HL-60/S4 (cell line): ENCODE results near the gene EGFLAM.

Experiments used
- in situ Hi-C: fragments of 300-500 bp; cut with MboI; formaldehyde crosslinking; loops from 2 replicates; pipeline ENCODE4 v1.14.3; 2022; ENCODE audit warnings: low sequenced_read_pairs

EGFLAM gene

DNA sequence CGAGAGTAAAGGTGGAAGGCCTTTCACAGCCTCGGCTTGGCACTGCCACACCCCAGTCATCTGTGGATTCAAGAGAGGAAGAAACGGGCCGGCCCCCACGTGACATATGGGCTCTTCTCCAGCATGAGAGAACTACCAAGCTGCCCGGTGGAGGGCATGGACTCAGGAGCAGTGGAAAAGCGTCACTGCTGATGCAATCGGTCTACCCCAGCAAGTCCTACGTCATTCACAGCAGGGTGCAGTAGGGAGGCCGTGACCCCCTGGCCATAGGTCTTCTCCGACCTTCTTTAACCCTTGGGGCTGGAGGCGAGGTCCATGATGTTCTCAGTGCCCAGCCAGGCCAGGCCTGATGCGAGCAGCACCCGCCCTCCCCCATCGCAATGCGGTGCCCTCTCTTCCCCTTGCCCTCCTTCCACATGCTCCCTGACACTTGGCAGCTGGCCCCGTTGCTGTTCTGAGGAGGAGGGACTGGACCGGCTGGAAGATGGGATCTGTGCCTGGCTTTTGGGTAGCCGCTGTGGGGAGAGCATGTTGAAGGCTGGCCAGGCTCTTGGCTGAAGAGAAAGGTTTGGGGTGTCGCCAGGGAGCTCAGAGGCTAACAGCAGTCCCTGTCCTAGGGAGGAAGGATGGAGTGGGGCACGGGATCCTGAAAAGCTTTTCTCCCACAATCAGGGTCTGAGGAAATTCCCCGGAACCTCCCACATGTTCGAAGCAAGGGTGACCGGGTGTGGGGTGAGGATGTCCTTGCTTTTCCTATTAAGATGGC lies 208.2 kb downstream of the EGFLAM start:
- in situ Hi-C loops = no loop called here

- in situ Hi-C loops = no loop called here
These were observed 209.1 kb downstream of the EGFLAM start for GRCh38 chr5:38467353-38468040.

DNA sequence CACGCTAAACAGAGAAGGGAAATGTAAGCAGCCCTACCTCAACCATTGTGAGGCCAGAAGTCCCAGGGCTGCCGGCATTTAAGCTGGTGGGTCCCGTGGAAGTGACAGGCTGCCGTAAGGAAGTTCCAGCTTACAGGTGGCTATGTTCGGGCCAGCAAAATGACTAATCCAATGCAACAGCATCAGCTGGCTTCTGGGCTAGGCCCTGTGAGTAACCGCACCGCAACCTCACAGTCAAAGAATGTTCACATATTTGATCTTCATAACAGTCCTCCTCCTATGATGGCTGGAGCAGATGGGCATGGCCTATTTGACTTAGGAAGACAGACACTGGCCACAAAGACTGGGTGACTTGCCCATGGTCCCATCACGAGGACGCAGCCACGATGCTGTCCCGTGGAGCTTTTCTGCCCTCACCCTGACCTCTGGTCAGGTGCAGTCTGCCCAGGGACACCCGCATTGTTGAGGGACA lies 209.9 kb downstream of the EGFLAM start:
- in situ Hi-C loops = no loop called here

DNA sequence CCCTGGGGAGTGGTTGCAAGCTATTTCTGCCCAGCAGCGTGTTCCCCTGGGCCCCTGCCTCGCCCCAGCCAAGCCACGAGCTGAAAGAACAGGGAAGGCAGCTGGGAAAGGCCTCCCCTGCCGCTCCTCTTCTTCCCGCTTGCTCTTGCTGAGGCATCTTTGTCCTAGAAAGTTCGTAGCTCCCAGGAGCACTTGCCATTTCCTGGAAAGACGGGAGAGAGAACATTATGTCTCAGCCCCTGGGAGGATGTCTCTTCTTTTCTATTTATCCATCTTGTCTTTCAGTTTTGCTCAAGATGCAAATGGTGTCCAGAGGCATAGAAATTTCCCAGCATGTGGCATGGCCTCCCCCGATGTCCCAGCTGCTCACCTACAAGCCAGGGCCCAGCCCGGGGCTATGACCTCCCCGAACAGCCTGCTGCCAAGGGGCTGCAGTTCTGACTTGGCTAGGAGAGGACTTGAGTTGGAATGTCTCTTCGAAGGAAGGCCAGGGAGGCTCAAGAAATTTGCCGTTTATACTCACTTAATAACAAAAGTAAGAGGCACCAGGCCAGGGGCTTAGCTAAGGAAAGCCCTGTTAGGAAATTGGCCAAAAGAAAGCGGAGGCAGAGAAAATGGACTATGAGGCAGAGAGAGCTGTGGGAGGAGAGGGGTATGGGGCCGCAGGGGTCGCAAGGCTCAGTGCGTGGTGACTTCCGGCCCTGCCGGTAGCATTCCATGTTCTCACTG lies 210.8 kb downstream of the EGFLAM start:
- in situ Hi-C loops = no loop called here

DNA sequence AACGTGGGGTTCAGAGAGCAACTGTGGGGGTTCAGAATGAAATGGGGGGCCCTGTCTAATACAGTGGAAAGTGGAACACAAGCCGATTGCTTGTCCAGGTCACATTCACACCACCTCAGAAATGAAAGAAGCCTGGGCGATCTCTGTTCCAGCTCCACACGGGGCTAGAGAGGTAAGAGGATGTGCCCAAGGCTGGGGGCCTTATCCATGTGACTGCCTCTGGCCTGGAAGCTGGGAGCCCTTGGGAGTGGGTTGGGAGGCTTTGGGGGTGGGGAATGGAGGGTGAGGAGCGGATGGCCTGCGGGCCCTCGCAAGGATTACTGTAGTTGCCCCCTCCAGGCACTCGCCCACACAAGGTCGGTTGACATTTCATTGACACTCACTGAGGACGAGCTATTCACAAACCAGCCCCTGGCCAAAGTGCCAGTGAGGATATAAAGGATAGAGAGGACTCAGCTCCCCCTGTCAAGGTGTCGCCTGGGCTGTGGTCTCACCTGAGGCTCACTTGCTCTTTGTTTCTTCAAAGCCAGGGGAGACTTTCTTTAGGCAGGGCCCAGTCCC lies 211.4 kb downstream of the EGFLAM start:
- in situ Hi-C loops = no loop called here

GRCh38 chr5:38471709-38472108 lies 213.3 kb downstream of the EGFLAM start:
- in situ Hi-C loops = no loop called here

GRCh38 chr5:38472541-38472940 lies 214.2 kb downstream of the EGFLAM start:
- in situ Hi-C loops = no loop called here

DNA sequence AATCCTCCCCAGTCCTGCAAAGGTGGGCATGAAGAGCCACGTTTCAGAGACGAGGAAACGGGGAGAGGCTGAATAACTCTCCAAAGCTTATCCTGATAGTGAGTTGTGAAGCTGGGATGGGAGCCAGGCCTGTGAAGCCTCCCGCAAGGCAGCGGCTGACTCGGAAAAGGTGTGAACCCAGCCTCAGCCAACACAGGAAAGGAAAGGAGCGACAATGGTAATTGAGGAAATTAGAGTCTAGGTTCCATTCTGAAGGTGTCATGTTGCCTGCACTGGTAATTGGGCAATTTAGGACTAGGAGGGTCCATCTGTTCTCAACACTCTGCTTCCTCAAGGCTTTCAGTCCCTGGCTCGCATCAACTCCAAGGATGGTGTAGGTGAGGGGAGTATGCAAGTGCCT lies 214.6 kb downstream of the EGFLAM start:
- in situ Hi-C loops = no loop called here

DNA sequence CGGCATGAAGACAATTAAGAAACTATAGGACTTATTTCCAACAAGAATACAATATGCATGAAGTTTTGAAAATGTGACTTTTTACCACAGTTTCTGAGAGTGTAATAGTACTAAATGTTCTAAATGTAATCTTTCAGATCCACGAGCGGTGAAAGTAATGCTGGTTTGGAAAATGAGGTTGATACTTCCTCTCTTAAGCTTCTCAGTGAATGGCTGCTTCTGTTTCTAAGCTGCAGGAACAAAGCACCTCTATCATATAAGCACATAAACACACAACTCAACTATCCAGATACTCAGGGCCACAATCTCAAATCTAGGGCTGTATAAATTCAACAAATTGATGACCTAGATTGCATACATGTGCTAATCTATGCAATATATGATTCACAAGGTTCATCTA lies 219.8 kb downstream of the EGFLAM start:
- in situ Hi-C loops = no loop called here

GRCh38 chr5:38478878-38479277 lies 220.5 kb downstream of the EGFLAM start:
- in situ Hi-C loops = no loop called here

DNA sequence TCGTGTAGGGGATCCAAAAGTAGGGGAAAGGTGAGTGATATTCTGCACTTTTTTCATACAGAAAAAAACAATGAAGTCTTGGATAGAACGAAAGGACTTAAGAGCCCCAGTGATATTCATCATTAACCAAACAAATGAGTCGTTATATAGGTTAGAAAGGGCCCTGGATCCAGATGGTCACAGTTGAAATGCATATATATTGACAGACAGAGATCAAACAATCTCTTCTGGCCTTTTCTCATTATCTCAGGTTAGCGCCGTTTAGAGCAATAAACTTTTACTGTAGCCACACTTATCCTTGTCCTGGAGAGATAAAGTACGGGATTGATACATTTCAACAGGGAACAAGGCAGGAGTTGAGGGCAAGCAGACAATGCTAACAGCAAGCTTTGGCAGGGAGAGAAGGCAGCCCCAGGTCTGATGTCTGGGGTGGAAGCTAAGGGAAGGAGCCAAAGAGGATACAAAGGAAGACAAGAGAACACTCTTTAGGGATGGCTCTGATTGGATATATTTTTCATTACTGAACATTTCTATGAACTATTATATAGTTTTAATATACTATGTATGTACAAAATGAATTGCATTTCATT lies 221.1 kb downstream of the EGFLAM start:
- in situ Hi-C loops = no loop called here

DNA sequence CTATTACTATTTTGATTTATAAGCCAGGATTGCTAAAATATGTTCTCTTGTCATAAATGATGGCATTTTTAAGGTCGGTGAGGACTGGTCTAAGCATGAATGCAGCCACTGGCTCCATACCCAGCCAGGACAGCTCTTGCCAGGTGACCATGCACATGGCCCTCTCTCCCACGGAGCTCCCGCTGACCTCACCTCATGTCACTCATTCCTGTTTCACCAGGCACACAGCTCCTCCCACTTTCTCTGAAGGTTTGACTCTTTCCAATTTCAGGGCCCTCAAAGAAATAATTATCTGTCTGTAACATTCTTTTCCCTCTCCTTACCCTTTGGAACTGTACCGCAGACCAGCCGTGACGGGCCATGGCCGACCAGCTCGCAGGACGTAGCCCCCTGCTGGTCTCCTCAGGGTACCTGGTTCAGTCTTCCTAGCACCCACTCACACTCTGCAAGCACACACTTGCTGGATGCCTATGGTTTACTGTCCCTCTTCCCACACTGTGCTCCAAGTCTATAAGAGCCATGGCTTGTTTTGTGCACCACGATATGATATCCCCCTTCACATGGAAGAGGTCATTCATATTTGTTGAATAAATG lies 225.5 kb downstream of the EGFLAM start:
- in situ Hi-C loops = no loop called here

DNA sequence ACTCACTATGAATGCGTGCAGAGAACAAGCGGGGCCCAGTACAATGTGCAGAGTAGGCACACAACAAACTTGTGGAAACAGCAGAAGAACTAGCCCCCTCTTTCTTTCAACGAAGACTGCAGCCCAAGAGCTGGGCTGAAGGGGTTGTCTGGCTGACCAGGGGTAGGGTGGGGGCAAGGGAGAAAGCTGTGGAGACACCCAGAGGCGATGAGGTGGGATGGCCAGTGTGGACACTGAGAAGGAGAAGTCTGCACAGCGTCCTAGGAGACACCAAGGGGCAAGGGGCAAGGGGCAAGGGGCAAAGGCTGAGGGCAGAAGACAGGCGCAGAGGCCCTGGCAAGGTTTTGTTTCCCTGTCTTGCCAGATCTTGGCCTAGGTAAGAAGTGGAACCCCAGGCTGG lies 235.8 kb downstream of the EGFLAM start:
- in situ Hi-C loops = no loop called here

DNA sequence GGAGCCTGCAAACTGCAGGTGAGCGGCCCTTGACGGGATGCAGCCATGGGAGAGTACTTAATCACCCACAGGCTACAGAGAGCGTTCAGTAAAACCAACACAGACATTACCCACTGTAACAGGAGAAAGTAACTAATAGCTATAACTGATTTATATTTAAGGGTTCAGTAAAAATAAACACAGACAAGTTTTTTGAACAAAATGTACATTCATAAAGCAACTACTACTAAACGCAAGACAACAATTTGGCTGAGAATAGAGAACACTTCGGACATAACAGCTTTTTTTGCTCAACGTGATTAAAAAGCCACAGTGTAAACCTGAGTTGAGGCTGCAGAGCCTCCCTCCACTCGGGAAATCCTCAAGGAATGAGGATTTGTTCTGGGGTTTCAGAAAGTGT lies 236.4 kb downstream of the EGFLAM start:
- in situ Hi-C loops = no loop called here

GRCh38 chr5:38497946-38498345 lies 239.6 kb downstream of the EGFLAM start:
- in situ Hi-C loops = no loop called here

DNA sequence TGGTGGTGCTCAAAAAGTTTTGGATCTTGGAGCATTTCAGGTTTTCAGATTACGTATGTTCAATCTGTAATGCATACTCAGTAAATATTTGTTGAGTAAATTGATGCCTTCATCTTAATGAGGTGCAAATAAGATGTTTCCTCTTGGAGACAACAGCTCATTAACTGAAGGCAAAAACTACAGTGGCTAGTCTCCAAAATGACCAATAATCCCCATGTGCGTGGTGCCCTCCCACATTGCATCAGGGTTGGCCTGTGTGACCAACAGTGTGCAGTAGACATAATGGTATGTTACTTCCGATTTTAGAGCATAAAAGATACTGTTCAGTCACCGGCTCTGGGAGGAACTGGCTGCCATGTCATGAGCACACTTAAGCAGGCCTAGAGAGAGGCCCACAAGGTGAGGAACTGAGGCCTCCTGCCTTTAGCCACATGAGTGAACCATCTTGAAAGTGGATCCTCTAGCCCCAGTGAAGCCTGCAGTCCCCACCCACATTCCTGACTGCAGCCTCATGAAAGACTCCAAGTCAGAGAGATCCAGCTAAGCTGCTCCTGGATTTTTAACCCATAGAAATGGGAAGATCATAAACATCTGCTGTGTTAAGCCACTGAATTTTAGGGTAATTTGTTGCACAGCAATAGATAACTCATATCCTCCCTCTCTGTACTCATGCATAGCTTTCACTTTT lies 242.4 kb downstream of the EGFLAM start:
- in situ Hi-C loops = no loop called here

GRCh38 chr5:38506302-38506701 lies 247.9 kb downstream of the EGFLAM start:
- in situ Hi-C loops = no loop called here

- in situ Hi-C loops = no loop called here
These were observed 250.8 kb downstream of the EGFLAM start for GRCh38 chr5:38509185-38509584.
